Measurements from ENCODE around the gene OSBPL5. TPM values are rescaled to one million over a fixed set of nuclear protein-coding genes. Genes with fewer than 3 reads are reported as not detected.

The OSBPL5 gene
- total RNA-seq, 1 experiment from 2014 or later: 6.4 TPM

- ChIA-PET POLR2A (ENCODE audit: unreplicated experiment) (no interaction called here), CTCF (no interaction called here)
- Histone ChIP-seq H3K4me1 (replicated peaks; ENCODE audit: insufficient read depth) (no peaks in the 10 kb centered on the region), H4K20me1 (ENCODE audit: insufficient read depth) (no peaks in the 10 kb centered on the region), H2AFZ (no peak overlapping the region), H3K27me3 (ENCODE audit: insufficient read depth, low read depth) (no peaks in the 10 kb centered on the region), H3K36me3 (ENCODE audit: low read depth) (no peaks in the 10 kb centered on the region), H3K27ac (no peak overlapping the region), H3K79me2 (ENCODE audit: low read depth) (no peaks in the 10 kb centered on the region), H3F3A (ENCODE audit: insufficient read depth, low read depth) (no peaks in the 10 kb centered on the region), H3K9me3 (ENCODE audit: insufficient read depth, low read depth) (no peaks in the 10 kb centered on the region), H3K4me2 (no peak overlapping the region), H3K9me2 (ENCODE audit: insufficient read depth) (no peaks in the 10 kb centered on the region), H3K4me3 (no peak overlapping the region)
- TF ChIP-seq EZH2 (IDR thresholded peaks at IDR 0.05; ENCODE audit: low read depth): no peak
- TF ChIP-seq, protein P1, sequence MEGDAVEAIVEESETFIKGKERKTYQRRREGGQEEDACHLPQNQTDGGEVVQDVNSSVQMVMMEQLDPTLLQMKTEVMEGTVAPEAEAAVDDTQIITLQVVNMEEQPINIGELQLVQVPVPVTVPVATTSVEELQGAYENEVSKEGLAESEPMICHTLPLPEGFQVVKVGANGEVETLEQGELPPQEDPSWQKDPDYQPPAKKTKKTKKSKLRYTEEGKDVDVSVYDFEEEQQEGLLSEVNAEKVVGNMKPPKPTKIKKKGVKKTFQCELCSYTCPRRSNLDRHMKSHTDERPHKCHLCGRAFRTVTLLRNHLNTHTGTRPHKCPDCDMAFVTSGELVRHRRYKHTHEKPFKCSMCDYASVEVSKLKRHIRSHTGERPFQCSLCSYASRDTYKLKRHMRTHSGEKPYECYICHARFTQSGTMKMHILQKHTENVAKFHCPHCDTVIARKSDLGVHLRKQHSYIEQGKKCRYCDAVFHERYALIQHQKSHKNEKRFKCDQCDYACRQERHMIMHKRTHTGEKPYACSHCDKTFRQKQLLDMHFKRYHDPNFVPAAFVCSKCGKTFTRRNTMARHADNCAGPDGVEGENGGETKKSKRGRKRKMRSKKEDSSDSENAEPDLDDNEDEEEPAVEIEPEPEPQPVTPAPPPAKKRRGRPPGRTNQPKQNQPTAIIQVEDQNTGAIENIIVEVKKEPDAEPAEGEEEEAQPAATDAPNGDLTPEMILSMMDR (conservative IDR thresholded peaks at IDR 0.05): no peak
- no peak for DNase-seq
- intact Hi-C loops (cut with micrococcal nuclease; ENCODE audit: unreplicated experiment): no loop called here
- BruUV-seq (replicated peaks): no TSS peak
Observed at GRCh38 chr11:3104051-3104714, 60.9 kb downstream of the OSBPL5 start.

- Histone ChIP-seq H3K9me2 (ENCODE audit: insufficient read depth) (no peaks in the 10 kb centered on the region), H3K79me2 (ENCODE audit: low read depth) (no peaks in the 10 kb centered on the region), H3K4me3 (no peak overlapping the region), H3K27me3 (ENCODE audit: insufficient read depth, low read depth) (no peaks in the 10 kb centered on the region), H4K20me1 (ENCODE audit: insufficient read depth) (no peaks in the 10 kb centered on the region), H3K9me3 (ENCODE audit: insufficient read depth, low read depth) (no peaks in the 10 kb centered on the region), H3K27ac (no peak overlapping the region), H3K36me3 (ENCODE audit: low read depth) (no peaks in the 10 kb centered on the region), H3K4me2 (no peak overlapping the region), H3F3A (ENCODE audit: insufficient read depth, low read depth) (no peaks in the 10 kb centered on the region), H3K4me1 (replicated peaks; ENCODE audit: insufficient read depth) (no peaks in the 10 kb centered on the region), H2AFZ (no peak overlapping the region)
- ChIA-PET CTCF (no interaction called here), POLR2A (ENCODE audit: unreplicated experiment) (no interaction called here)
- no peak for DNase-seq
- no peak for TF ChIP-seq EZH2 (IDR thresholded peaks at IDR 0.05; ENCODE audit: low read depth)
- TF ChIP-seq, protein P1 (conservative IDR thresholded peaks at IDR 0.05): no peak
- no TSS peak for BruUV-seq (replicated peaks)
- intact Hi-C loops (cut with micrococcal nuclease; ENCODE audit: unreplicated experiment): no loop called here
Observed at GRCh38 chr11:3103076-3103475, 62.0 kb downstream of the OSBPL5 start.

GRCh38 chr11:3102641-3102921 is 62.5 kb downstream of the OSBPL5 start:
- CTCF ChIA-PET: no interaction called here

More at GRCh38 chr11:3102641-3102921, 62.5 kb downstream of the OSBPL5 start:
- Histone ChIP-seq H3K9me2 (ENCODE audit: insufficient read depth) (no peaks in the 10 kb centered on the region), H2AFZ (no peak overlapping the region), H3F3A (ENCODE audit: insufficient read depth, low read depth) (no peaks in the 10 kb centered on the region), H3K79me2 (ENCODE audit: low read depth) (no peaks in the 10 kb centered on the region), H3K36me3 (ENCODE audit: low read depth) (no peaks in the 10 kb centered on the region), H3K9me3 (ENCODE audit: insufficient read depth, low read depth) (no peaks in the 10 kb centered on the region), H3K4me2 (no peak overlapping the region), H3K4me1 (replicated peaks; ENCODE audit: insufficient read depth) (no peaks in the 10 kb centered on the region), H4K20me1 (ENCODE audit: insufficient read depth) (no peaks in the 10 kb centered on the region), H3K4me3 (no peak overlapping the region), H3K27ac (no peak overlapping the region), H3K27me3 (ENCODE audit: insufficient read depth, low read depth) (no peaks in the 10 kb centered on the region)
- intact Hi-C loops (cut with micrococcal nuclease; ENCODE audit: unreplicated experiment): no loop called here
- POLR2A ChIA-PET (ENCODE audit: unreplicated experiment): no interaction called here
- TF ChIP-seq, protein P1 (conservative IDR thresholded peaks at IDR 0.05): no peak
- no peak for TF ChIP-seq EZH2 (IDR thresholded peaks at IDR 0.05; ENCODE audit: low read depth)
- no peak for DNase-seq
- no TSS peak for BruUV-seq (replicated peaks)
